Adrenal gland (tissue), 5 donors: ENCODE data around the gene KRT222.

Source experiments
- CTCF ChIP-seq, 6 experiments: fragments of 450-650 bp in 4 of 6; fragments of 200-600 bp in 2 of 6; sonication (generic) in 1 of 6; IDR thresholded peaks; 1 replicate in 5 of 6; 2 replicates in 1 of 6; pipeline versions ENCODE4 v1.5.1 to v1.8.0; 2016 to 2021; ENCODE audit warnings: antibody characterized with exemption in 6 of 6, mild to moderate bottlenecking in 2 of 6, moderate library complexity in 1 of 6
- POLR2A ChIP-seq, 2 donors: fragments of 450-650 bp; IDR thresholded peaks; one replicate each; pipeline ENCODE4 v1.6.1; 2017; ENCODE audit warnings: antibody characterized with exemption in 2 of 2, mild to moderate bottlenecking in 2 of 2, moderate library complexity in 1 of 2
- donor health status: DM: no; HTN: no; CAD: no.

GRCh38 chr17:40679523-40679907 lies 14.5 kb upstream of the KRT222 start:
- TF ChIP-seq POLR2A (IDR thresholded peaks at IDR 0.05) (no peak), CTCF (IDR thresholded peaks at IDR 0.05) (no peak)
